Measurements from ENCODE around the gene ZFP90. TPM values are rescaled to one million over a fixed set of nuclear protein-coding genes. Genes with fewer than 3 reads are reported as not detected.
A peak's percentile ranks its signal among the peaks of the same experiment; 100 is the strongest.

ZFP90 gene
- total RNA-seq, 1 experiment from 2014 or later, result 12.8 TPM

DNA sequence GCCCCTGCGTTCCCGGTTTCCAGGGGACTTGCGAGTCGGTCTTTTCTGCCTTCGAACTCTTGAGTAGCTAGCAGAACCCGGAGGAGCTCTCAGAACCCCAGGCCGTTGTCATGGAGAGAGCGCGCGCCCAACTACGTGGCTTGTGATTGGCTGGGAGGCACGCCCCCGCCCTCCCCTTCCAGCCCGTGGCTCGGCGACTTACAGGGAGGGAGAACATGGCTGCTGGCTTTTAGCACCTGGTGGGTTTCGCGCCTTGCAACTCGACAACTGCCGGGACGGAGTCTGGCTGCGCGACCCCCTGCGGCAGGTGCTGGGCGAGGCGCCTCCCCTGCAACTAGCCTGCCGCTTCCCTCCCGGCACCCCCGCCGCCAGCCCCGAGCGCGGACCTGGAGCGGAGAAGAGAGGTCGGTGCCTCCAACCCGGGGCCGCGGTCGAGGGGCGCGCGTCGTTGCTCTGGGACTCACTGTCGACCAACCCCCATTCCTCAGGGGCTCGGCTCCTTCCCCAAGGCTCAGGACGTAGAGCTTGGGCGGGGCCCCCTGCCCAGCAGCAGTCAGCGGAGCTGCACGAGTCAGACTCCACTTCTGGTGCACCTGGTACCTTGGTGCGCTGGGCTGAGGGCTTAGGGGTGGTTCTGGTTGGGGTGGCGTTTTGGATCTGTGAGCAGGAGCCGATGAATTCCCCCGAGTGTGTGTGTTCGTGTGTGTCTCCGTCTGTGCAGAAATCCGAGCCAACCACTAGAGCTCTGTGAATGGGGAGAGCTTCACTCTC, 9.0 kb upstream of the ZFP90 start:
- H2BK5ac ChIP-seq (ENCODE audit: insufficient read length, low read length), result no peak overlapping the region
- no peak overlapping the region for H2AK5ac ChIP-seq (ENCODE audit: insufficient read length, low read length)
- H3K4me1 ChIP-seq (ENCODE audit: insufficient read depth, low read length), result no peaks in the 10 kb centered on the region
- peak overlapping the region; percentile 73; the same call in 1 of the 2 replicates for H3K14ac ChIP-seq (ENCODE audit: insufficient read depth, low read length)
- H3K56ac ChIP-seq (ENCODE audit: insufficient read length, low read depth, low read length), result no peak overlapping the region
- peaks cover 5% of the 10 kb centered on the region for H3K23me2 ChIP-seq (ENCODE audit: insufficient read length, low read depth, low read length, poor library complexity, severe bottlenecking)
- peak overlapping the region; percentile 74 to 90 for H3K4me3 Mint-ChIP-seq
- peaks cover 14 to 19% (median 17%) of the 10 kb centered on the region in 3 experiments for H3K36me3 Mint-ChIP-seq (ENCODE audit: insufficient read depth in 1 of 3, low read depth in 3 of 3)
- no peak overlapping the region for H3T11ph ChIP-seq (ENCODE audit: low read length)
- no peak overlapping the region for H3K27ac ChIP-seq (ENCODE audit: insufficient read length, low read depth, low read length)
- no peak overlapping the region for H3K4ac ChIP-seq (ENCODE audit: low read depth, low read length)
- no peaks in the 10 kb centered on the region for H3K79me2 ChIP-seq (ENCODE audit: insufficient read depth, low read length)
- peaks cover 23 to 25% of the 10 kb centered on the region in 2 experiments for H3K9me3 Mint-ChIP-seq
- no peak overlapping the region for H2BK12ac ChIP-seq (ENCODE audit: insufficient read length, low read depth, low read length)
- no peaks in the 10 kb centered on the region for H3K79me1 ChIP-seq (ENCODE audit: insufficient read depth, low read depth, low read length, poor library complexity, severe bottlenecking)
- peak overlapping the region; percentile 42 for H3K4me2 ChIP-seq (ENCODE audit: insufficient read depth, insufficient read length, low read length)
- peak overlapping the region; percentile 0 for H3K9ac ChIP-seq (ENCODE audit: extremely low read depth, insufficient read length, low read length)
- H3K27me3 ChIP-seq (ENCODE audit: insufficient read depth, low read length), result peaks cover 8% of the 10 kb centered on the region; the same call in 1 of the 2 replicates
- H4K20me1 ChIP-seq (ENCODE audit: control insufficient read depth, insufficient read depth, insufficient read length), result no peaks in the 10 kb centered on the region
- H3K9me3 ChIP-seq (ENCODE audit: control insufficient read depth, low read depth, low read length), result no peaks in the 10 kb centered on the region
- peaks cover 9 to 23% of the 10 kb centered on the region in 2 experiments for H3K4me1 Mint-ChIP-seq
- peaks cover 52% of the 10 kb centered on the region for H3K27me3 Mint-ChIP-seq (ENCODE audit: low read depth)
- TF ChIP-seq, protein P1, sequence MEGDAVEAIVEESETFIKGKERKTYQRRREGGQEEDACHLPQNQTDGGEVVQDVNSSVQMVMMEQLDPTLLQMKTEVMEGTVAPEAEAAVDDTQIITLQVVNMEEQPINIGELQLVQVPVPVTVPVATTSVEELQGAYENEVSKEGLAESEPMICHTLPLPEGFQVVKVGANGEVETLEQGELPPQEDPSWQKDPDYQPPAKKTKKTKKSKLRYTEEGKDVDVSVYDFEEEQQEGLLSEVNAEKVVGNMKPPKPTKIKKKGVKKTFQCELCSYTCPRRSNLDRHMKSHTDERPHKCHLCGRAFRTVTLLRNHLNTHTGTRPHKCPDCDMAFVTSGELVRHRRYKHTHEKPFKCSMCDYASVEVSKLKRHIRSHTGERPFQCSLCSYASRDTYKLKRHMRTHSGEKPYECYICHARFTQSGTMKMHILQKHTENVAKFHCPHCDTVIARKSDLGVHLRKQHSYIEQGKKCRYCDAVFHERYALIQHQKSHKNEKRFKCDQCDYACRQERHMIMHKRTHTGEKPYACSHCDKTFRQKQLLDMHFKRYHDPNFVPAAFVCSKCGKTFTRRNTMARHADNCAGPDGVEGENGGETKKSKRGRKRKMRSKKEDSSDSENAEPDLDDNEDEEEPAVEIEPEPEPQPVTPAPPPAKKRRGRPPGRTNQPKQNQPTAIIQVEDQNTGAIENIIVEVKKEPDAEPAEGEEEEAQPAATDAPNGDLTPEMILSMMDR (conservative IDR thresholded peaks at IDR 0.05), result no peak
- no CpG with 5 or more reads among the region's 56 CpGs for WGBS (ENCODE audit: extremely low coverage, insufficient read length, low lambda C conversion rate)
- H2AFZ ChIP-seq (ENCODE audit: low read length), result no peak overlapping the region
- H3K27ac Mint-ChIP-seq, result peak overlapping the region in 1 of 3 experiments; percentile 76; a peak in 1 of 7 replicates
- H3K18ac ChIP-seq (ENCODE audit: insufficient read length, low read depth, low read length), result peak overlapping the region; percentile 85
- peak; percentile 94 for DNase-seq
- no peak overlapping the region for H2BK15ac ChIP-seq (ENCODE audit: low read depth, low read length)
- no peak overlapping the region for H4K8ac ChIP-seq (replicated peaks; ENCODE audit: insufficient read length, low read depth, low read length)
- no peak overlapping the region for H2BK20ac ChIP-seq (ENCODE audit: low read depth, low read length, poor library complexity, severe bottlenecking)
- no peak overlapping the region for H3K23ac ChIP-seq (ENCODE audit: insufficient read length, low read depth, low read length)
- H2BK120ac ChIP-seq (ENCODE audit: low read depth, low read length, poor library complexity, severe bottlenecking), result no peak overlapping the region
- no peak overlapping the region for H4K5ac ChIP-seq (ENCODE audit: insufficient read length, low read depth, low read length)
- no peak overlapping the region for H4K91ac ChIP-seq (ENCODE audit: insufficient read length, low read depth, low read length)

Data from H9 (cell line).